ENCODE data around the gene ADARB1.

DNA sequence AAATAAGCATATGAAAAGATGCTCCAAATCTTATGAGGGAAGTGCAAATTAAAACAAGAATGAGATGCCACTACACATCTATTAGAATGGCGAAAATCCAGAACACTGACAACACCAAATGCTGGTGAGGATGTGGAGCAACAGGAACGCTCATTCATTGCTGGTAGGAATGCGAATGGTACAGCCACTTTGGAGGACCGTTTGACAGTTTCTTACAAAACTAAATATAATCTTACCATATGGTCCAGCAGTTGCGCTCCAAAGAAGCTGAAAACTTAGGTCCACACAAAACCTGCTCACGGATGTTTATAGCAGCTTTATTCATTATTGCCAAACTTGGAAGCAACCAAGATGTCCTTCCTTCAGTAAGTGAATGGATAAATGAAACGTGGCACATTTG, 163.0 kb downstream of the ADARB1 start:
- TF ChIP-seq, protein P1, sequence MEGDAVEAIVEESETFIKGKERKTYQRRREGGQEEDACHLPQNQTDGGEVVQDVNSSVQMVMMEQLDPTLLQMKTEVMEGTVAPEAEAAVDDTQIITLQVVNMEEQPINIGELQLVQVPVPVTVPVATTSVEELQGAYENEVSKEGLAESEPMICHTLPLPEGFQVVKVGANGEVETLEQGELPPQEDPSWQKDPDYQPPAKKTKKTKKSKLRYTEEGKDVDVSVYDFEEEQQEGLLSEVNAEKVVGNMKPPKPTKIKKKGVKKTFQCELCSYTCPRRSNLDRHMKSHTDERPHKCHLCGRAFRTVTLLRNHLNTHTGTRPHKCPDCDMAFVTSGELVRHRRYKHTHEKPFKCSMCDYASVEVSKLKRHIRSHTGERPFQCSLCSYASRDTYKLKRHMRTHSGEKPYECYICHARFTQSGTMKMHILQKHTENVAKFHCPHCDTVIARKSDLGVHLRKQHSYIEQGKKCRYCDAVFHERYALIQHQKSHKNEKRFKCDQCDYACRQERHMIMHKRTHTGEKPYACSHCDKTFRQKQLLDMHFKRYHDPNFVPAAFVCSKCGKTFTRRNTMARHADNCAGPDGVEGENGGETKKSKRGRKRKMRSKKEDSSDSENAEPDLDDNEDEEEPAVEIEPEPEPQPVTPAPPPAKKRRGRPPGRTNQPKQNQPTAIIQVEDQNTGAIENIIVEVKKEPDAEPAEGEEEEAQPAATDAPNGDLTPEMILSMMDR (conservative IDR thresholded peaks at IDR 0.05), result no peak
- TF ChIP-seq EZH2 (IDR thresholded peaks at IDR 0.05; ENCODE audit: low read depth), result no peak
